ENCODE results near the gene NTM. TPM values are rescaled to one million over a fixed set of nuclear protein-coding genes. Genes with fewer than 3 reads are reported as not detected.
"Not testable (repeated sequence)": the region's sequence is repeated elsewhere in the genome, so short reads cannot be mapped to it uniquely, and the experiment has no call there.

The NTM gene
- total RNA-seq, 1 donor from 2014 or later = 10.3 TPM

- no peak for DNase-seq (ENCODE audit: extremely low read depth, low read depth, low spot score)
Observed at GRCh38 chr11:131488238-131488637, 117.8 kb downstream of the NTM start.

- no peak for DNase-seq (ENCODE audit: extremely low read depth, low read depth, low spot score)
Observed at GRCh38 chr11:131491503-131491902, 121.1 kb downstream of the NTM start.

- no peak for DNase-seq (ENCODE audit: extremely low read depth, low read depth, low spot score)
Observed at GRCh38 chr11:131495423-131495822, 125.0 kb downstream of the NTM start.

- not testable (repeated sequence) for DNase-seq (ENCODE audit: extremely low read depth, low read depth, low spot score)
Observed at GRCh38 chr11:131497686-131498085, 127.3 kb downstream of the NTM start.

- DNase-seq (ENCODE audit: extremely low read depth, low read depth, low spot score) = no peak
Observed at GRCh38 chr11:131498631-131499160, 128.3 kb downstream of the NTM start.

GRCh38 chr11:131499199-131499598, 128.8 kb downstream of the NTM start:
- no peak for DNase-seq (ENCODE audit: extremely low read depth, low read depth, low spot score)

GRCh38 chr11:131503017-131503416, 132.6 kb downstream of the NTM start:
- no peak for DNase-seq (ENCODE audit: extremely low read depth, low read depth, low spot score)

GRCh38 chr11:131504199-131504949, 134.0 kb downstream of the NTM start:
- DNase-seq (ENCODE audit: extremely low read depth, low read depth, low spot score) = no peak

- no peak for DNase-seq (ENCODE audit: extremely low read depth, low read depth, low spot score)
Observed at GRCh38 chr11:131506348-131506747, 135.9 kb downstream of the NTM start.

GRCh38 chr11:131510662-131511061, 140.2 kb downstream of the NTM start:
- DNase-seq (ENCODE audit: extremely low read depth, low read depth, low spot score) = no peak

GRCh38 chr11:131511794-131512193, 141.4 kb downstream of the NTM start:
- DNase-seq (ENCODE audit: extremely low read depth, low read depth, low spot score) = no peak

- no peak for DNase-seq (ENCODE audit: extremely low read depth, low read depth, low spot score)
Observed at GRCh38 chr11:131512228-131512627, 141.8 kb downstream of the NTM start.

GRCh38 chr11:131514062-131514461, 143.6 kb downstream of the NTM start:
- no peak for DNase-seq (ENCODE audit: extremely low read depth, low read depth, low spot score)

- no peak for DNase-seq (ENCODE audit: extremely low read depth, low read depth, low spot score)
Observed at GRCh38 chr11:131518305-131518838, 148.0 kb downstream of the NTM start.

- no peak for DNase-seq (ENCODE audit: extremely low read depth, low read depth, low spot score)
Observed at GRCh38 chr11:131522851-131523250, 152.4 kb downstream of the NTM start.

- DNase-seq (ENCODE audit: extremely low read depth, low read depth, low spot score) = no peak
Observed at GRCh38 chr11:131530407-131530806, 160.0 kb downstream of the NTM start.

GRCh38 chr11:131533149-131533548, 162.7 kb downstream of the NTM start:
- no peak for DNase-seq (ENCODE audit: extremely low read depth, low read depth, low spot score)

- DNase-seq (ENCODE audit: extremely low read depth, low read depth, low spot score) = no peak
Observed at GRCh38 chr11:131533998-131534397, 163.6 kb downstream of the NTM start.

- no peak for DNase-seq (ENCODE audit: extremely low read depth, low read depth, low spot score)
Observed at GRCh38 chr11:131534611-131535010, 164.2 kb downstream of the NTM start.

- no peak for DNase-seq (ENCODE audit: extremely low read depth, low read depth, low spot score)
Observed at GRCh38 chr11:131536159-131536558, 165.7 kb downstream of the NTM start.

GRCh38 chr11:131537196-131537595, 166.8 kb downstream of the NTM start:
- DNase-seq (ENCODE audit: extremely low read depth, low read depth, low spot score) = no peak

- no peak for DNase-seq (ENCODE audit: extremely low read depth, low read depth, low spot score)
Observed at GRCh38 chr11:131537748-131538147, 167.3 kb downstream of the NTM start.
